Spinal cord (tissue), 10 donors: ENCODE measurements around the gene TOM1L2. TPM values are rescaled to one million over a fixed set of nuclear protein-coding genes. Genes with fewer than 3 reads are reported as not detected.

ENCODE experiments used
- DNase-seq, 6 donors: peaks; one replicate each; pipeline versions ENCODE4 v3.0.0 to v3.0.0-alpha.2; 2013 to 2015; ENCODE audit warnings: low spot score in 6 of 6, low read depth in 4 of 6
- H3K27ac ChIP-seq: one replicate; pipeline ENCODE4 v1.5.1; 2013; ENCODE audit warnings: low read depth, low read length, control low read depth
- H3K27me3 ChIP-seq: one replicate; pipeline ENCODE4 v1.6.1; 2013; ENCODE audit warnings: low read length; ENCODE audit not compliant: control insufficient read depth, insufficient read depth
- H3K36me3 ChIP-seq: one replicate; pipeline ENCODE4 v1.6.1; 2013; ENCODE audit warnings: low read length; ENCODE audit not compliant: control insufficient read depth, insufficient read depth
- H3K4me1 ChIP-seq: one replicate; pipeline ENCODE4 v1.6.1; 2013; ENCODE audit warnings: low read length; ENCODE audit not compliant: control insufficient read depth, insufficient read depth
- H3K4me3 ChIP-seq: one replicate; pipeline ENCODE4 v1.5.1; 2013; ENCODE audit warnings: low read depth, low read length, control low read depth
- H3K9me3 ChIP-seq: one replicate; pipeline ENCODE4 v1.6.1; 2013; ENCODE audit warnings: low read length; ENCODE audit not compliant: control insufficient read depth, insufficient read depth
- WGBS: methylation state at CpG from one replicate; pipeline ENCODE4 v1.1.5; 2013; ENCODE audit warnings: missing lambda C conversion rate; ENCODE audit not compliant: insufficient coverage; 5-methylcytosine and 5-hydroxymethylcytosine counted together
- polyA plus RNA-seq, 2 donors: library from polyadenylated mRNA; unstranded; fragments of 120-200 nt; gene quantifications; one replicate each; pipeline ENCODE4 v1.2.1, GENCODE V29; 2013; ENCODE audit not compliant: insufficient read length in 2 of 2
- total RNA-seq, 2 donors: library from RNA; depleted of rRNA in 1 of 2; stranded (reverse); fragments of 120-200 nt in 1 of 2; fragments of >200 nt in 1 of 2; gene quantifications; one replicate each; pipeline versions ENCODE4 v1.2.3 to v1.2.4, GENCODE V29; 2013 to 2014
- donor health status: healthy.

Gene TOM1L2
- total and polyA plus RNA-seq, 4 donors, result 44.3 to 121 (median 75.7) TPM

DNA sequence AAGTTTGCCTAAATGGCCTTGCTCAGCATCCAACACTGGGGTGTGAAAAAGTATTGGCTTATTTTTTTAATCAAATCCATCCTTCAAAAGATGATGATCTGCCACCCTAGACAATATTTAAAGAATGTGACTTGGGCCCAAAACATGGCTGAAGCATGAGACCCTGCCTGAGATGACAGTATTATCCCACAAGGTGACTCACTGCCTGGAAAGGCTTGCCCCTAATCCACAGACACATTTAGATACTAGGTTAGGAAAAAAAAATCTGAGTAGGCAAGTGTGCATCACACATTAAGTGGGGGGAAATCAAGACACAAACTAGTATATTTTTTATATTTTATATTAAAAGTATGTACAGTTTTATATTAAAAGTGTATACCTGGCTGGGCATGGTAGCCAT is 38.4 kb downstream of the TOM1L2 start:
- Histone ChIP-seq H3K4me3 (no peak overlapping the region), H3K27me3 (no peaks in the 10 kb centered on the region), H3K4me1 (peaks cover 31% of the 10 kb centered on the region), H3K9me3 (no peaks in the 10 kb centered on the region), H3K27ac (no peak overlapping the region), H3K36me3 (no peaks in the 10 kb centered on the region)
- DNase-seq, result no peak

DNA sequence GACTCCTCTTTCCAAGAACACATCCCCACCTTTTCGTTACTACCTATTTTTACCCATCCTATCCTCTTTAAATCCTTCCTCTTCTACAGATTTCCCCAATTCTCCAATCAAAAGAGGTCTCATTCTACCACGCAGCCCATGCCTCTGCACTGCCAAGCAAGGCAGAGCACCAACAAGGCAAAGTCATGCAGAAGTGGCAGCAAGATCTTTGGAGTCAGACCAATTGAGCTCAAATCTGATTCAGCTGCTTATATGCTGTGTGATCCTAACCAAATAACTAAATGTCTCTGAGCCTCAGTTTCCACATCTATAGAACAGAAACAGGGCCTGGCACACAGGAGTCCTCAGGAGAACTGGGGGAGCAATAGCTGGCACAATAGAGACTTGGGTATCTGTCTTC is 41.0 kb downstream of the TOM1L2 start:
- Histone ChIP-seq H3K27me3 (no peaks in the 10 kb centered on the region), H3K9me3 (no peaks in the 10 kb centered on the region), H3K27ac (peak overlapping the region; percentile 91), H3K4me1 (peaks cover 37% of the 10 kb centered on the region), H3K36me3 (no peaks in the 10 kb centered on the region), H3K4me3 (no peak overlapping the region)
- WGBS, result 64% methylated on average over 2 of the region's 2 CpGs
- DNase-seq, result no peak

DNA sequence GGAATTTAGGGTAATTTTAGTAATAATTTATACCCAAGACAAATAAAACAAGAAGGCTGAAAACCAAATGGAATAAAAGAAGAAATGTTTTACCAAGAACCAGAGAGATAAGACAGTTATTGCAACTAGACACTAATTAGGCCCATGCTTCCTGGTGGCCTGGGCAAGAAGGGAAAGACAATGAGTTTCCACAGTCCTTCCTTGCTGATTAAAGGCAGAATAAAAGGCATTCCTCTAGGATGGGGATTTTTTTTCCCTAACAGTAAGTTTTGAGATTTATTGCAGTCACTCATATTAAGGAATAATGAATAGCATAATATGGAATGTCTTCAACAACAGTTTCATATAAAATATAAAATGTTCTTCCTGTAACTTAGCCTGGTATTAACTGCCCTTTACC is 41.5 kb downstream of the TOM1L2 start:
- no peaks in the 10 kb centered on the region for H3K27me3 ChIP-seq
- no peak for DNase-seq
- no peaks in the 10 kb centered on the region for H3K36me3 ChIP-seq
- H3K4me1 ChIP-seq, result peaks cover 33% of the 10 kb centered on the region
- no peaks in the 10 kb centered on the region for H3K9me3 ChIP-seq
- peak overlapping the region; percentile 91 for H3K27ac ChIP-seq
- no peak overlapping the region for H3K4me3 ChIP-seq

DNA sequence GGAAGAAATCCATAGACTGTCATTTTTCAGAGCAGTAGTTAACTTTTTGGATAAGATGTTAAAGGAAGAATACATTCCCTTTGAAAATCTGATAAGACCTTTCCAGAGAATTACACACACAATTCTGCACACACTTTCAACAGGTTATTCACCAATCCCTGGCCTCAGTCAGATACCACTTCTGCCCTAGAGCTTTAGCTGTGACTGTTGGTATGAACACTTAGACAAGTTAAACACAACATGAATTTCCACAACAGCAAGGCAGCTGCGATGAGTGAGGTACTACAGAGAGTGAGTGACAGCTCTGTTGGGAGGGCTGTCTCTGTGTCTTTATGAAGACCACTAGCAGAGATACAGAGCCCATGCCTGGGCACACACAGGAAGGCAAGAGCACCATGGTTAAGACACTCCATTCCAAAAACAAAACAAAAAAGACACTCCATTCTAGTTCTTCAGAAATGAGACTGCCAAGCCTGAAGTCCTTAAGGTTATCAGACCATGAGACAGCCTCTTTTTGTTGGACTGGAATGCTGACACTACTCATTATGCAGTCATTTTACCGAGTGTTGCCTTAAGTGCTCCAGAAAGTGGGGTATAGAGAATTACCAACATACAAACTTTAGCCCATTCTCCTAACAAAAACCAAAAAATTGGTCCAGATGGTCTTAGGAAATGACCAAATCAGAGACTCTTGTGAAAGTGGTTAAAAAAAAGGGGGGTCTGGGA is 42.4 kb downstream of the TOM1L2 start:
- no peak for DNase-seq
- no peaks in the 10 kb centered on the region for H3K27me3 ChIP-seq
- no peak overlapping the region for H3K4me3 ChIP-seq
- no CpG with 5 or more reads among the region's 2 CpGs for WGBS
- H3K9me3 ChIP-seq, result no peaks in the 10 kb centered on the region
- peak overlapping the region; percentile 91 for H3K27ac ChIP-seq
- peaks cover 33% of the 10 kb centered on the region for H3K4me1 ChIP-seq
- H3K36me3 ChIP-seq, result no peaks in the 10 kb centered on the region

DNA sequence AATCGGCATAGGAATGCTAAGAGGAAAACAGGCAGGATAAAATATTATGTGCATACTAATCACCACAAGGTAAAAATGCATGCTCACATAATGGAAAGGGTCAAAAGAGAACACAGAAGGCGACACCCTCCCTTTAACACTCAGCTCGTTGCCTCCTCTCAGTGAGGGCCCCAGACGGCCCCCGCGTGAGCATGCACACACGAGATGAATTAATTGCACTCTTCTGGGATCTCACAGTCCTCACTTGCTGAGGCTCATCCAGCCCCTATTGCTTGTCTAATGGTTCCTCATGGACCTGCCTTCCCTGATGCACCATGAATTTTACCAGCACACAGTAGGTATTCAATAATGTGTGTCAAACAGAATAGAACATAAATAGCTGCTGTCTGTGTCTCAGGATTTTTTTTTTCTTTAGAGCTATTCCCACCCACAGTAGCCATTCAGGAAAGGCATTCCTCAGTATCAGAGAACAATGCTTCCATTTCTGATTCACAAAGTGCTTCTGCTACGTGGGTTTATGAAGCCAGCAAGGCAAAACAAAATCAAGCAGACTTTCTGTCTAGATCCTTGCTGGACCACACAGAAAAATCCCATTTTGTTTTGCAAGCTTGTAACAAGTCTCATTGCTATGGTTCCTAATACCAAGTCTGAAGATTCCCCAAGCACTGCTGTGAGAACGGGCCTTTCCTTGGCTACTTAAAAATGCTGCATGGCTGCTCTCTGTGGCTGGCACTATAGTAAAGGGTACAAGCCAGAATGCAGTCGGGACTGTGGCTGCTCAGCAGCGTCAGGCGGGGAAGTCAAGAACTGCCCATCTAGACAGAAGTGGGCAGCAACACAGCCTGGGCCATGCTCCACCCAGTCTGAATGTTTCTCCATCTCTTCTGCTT is 43.6 kb downstream of the TOM1L2 start:
- H3K27me3 ChIP-seq, result no peaks in the 10 kb centered on the region
- H3K4me3 ChIP-seq, result no peak overlapping the region
- H3K9me3 ChIP-seq, result no peaks in the 10 kb centered on the region
- no peaks in the 10 kb centered on the region for H3K36me3 ChIP-seq
- peak overlapping the region; percentile 91 for H3K27ac ChIP-seq
- WGBS, result 5% methylated on average over 11 of the region's 12 CpGs
- H3K4me1 ChIP-seq, result peaks cover 35% of the 10 kb centered on the region
- DNase-seq, result peak in 2 of 6 donors; percentile 83 to 88

DNA sequence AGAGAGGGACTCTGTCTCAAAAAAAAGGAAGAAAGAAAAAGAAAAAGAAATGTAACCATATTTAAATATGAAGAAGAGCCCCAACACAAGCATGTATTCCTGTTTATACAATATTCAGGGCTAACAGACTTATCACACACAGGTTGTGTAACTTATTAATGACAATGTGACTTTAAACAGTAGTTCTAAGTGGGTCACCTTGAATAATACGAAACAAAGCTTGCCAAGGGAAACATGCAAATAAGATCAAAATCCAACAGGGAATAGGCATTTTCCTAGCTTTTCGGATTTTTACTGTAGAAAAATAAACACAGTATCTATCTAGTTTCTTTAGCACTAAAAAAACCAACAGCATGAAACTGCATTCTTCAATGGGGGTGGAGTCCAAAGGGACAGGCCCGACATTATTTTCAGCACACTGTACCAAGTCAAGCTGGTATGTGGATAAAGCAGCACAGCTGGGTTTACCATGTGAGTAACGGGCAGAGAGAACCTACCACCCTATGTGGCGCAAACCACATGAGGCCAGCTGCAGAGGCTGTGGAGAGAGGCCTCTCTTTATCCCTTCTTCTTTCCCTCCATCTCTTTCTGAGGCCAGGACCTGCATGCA is 45.3 kb downstream of the TOM1L2 start:
- Histone ChIP-seq H3K4me1 (peaks cover 50% of the 10 kb centered on the region), H3K4me3 (no peak overlapping the region), H3K27ac (peak overlapping the region; percentile 41), H3K9me3 (no peaks in the 10 kb centered on the region), H3K27me3 (no peaks in the 10 kb centered on the region), H3K36me3 (no peaks in the 10 kb centered on the region)
- no peak for DNase-seq
- 0% methylated on average over 1 of the region's 5 CpGs for WGBS

DNA sequence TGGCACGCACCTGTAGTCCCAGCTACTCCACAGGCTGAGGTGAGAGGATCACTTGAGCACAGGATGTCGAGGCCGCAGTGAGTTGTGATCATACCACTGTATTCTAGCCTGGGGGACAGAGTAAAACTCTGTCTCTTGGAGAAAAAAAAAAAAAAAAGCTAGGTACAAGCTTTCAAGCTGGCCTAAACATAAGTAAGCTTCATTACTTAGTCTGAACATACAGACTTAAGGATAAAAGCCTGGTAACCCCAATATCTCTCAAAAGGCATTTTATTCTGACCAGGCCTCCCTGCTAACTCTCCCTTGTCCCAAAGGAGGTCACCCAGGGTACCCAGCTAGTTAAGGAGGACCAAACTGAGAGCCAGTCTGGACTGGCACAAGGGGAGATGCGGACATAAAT is 46.2 kb downstream of the TOM1L2 start:
- no peaks in the 10 kb centered on the region for H3K36me3 ChIP-seq
- H3K27ac ChIP-seq, result no peak overlapping the region
- 56% methylated on average over 3 of the region's 4 CpGs for WGBS
- no peaks in the 10 kb centered on the region for H3K27me3 ChIP-seq
- H3K9me3 ChIP-seq, result no peaks in the 10 kb centered on the region
- no peak overlapping the region for H3K4me3 ChIP-seq
- H3K4me1 ChIP-seq, result peaks cover 59% of the 10 kb centered on the region
- no peak for DNase-seq

DNA sequence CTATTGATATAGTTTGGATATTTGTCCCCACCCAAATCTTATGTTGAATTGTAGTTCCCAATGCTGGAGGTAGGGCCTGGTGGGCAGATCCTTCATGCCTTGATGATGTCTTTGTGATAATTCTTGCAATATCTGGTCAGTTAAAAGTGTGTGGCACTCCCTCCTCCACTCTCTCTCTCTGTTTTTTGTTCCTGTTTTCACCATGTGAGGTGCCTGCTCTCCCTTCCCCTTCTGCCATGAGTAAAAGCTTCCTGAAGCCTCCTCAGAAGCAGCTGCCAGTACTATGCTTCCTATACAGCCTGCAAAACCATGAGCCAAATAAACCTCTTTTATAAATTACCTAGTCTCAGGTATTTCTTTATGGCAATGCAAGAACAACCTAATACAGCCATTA is 47.3 kb downstream of the TOM1L2 start:
- Histone ChIP-seq H3K27me3 (no peaks in the 10 kb centered on the region), H3K36me3 (no peaks in the 10 kb centered on the region), H3K9me3 (no peaks in the 10 kb centered on the region), H3K4me1 (peaks cover 65% of the 10 kb centered on the region), H3K4me3 (no peak overlapping the region), H3K27ac (no peak overlapping the region)
- DNase-seq, result no peak

DNA sequence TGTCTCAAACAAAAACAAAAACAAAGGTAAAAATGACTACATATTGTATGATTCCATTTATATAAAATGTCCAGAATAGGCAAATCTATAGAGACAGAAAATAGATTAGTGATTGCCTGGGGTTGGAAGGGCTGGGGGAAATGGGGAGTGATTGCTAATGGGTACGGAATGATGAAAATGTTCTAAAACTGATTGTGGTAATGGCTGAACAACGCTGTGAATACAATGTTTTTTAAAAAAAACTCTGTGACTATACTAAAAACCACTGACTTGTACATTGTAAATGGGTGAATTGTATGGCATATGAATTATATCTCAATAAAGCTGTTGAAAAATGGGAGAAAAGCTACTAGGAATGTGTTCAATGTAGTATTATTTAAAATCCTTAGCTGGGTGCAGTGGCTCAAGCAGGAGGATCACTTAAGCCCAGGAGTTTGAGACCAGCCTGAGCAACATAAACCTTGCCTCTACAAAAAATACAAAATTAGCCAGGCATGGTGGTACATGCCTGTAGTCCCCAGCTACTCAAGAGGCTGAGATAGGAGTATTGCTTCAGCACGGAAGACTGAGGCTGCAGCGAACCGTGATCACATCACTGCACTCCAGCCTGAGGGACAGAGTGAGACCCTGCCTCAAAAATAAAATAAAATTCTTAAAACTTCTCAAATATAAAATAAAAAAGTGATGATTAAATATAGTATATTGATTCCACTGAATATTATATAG is 47.9 kb downstream of the TOM1L2 start:
- no peaks in the 10 kb centered on the region for H3K9me3 ChIP-seq
- no peaks in the 10 kb centered on the region for H3K27me3 ChIP-seq
- H3K27ac ChIP-seq, result no peak overlapping the region
- no peak overlapping the region for H3K4me3 ChIP-seq
- H3K4me1 ChIP-seq, result peaks cover 68% of the 10 kb centered on the region
- no CpG with 5 or more reads among the region's 5 CpGs for WGBS
- no peaks in the 10 kb centered on the region for H3K36me3 ChIP-seq
- DNase-seq, result no peak
